ENCODE measurements around the gene FOXP1. TPM values are rescaled to one million over a fixed set of nuclear protein-coding genes. Genes with fewer than 3 reads are reported as not detected.
A peak's percentile ranks its signal among the peaks of the same experiment; 100 is the strongest.

Gene FOXP1
- polyA plus RNA-seq, 1 experiment, result 56.6 TPM

GRCh38 chr3:71464613-71465012 is 118.9 kb downstream of the FOXP1 start:
- DNase-seq (ENCODE audit: low read depth, low spot score), result no peak
- ChIA-PET CTCF (no interaction called here), POLR2A (no interaction called here)
- Histone ChIP-seq H3K4me3 (ENCODE audit: low read depth, low read length) (no peak overlapping the region), H3K27me3 (ENCODE audit: control insufficient read depth, insufficient read depth, low read length) (no peaks in the 10 kb centered on the region), H3K27ac (ENCODE audit: low read depth, low read length) (no peak overlapping the region), H3K9me3 (ENCODE audit: control insufficient read depth, insufficient read depth, low read length) (no peaks in the 10 kb centered on the region)
- TF ChIP-seq CTCF (IDR thresholded peaks at IDR 0.05; ENCODE audit: low read depth, low read length), result no peak

GRCh38 chr3:71463617-71464016 is 119.9 kb downstream of the FOXP1 start:
- Histone ChIP-seq H3K27me3 (ENCODE audit: control insufficient read depth, insufficient read depth, low read length) (no peaks in the 10 kb centered on the region), H3K9me3 (ENCODE audit: control insufficient read depth, insufficient read depth, low read length) (no peaks in the 10 kb centered on the region), H3K4me3 (ENCODE audit: low read depth, low read length) (no peak overlapping the region), H3K27ac (ENCODE audit: low read depth, low read length) (no peak overlapping the region)
- no peak for TF ChIP-seq CTCF (IDR thresholded peaks at IDR 0.05; ENCODE audit: low read depth, low read length)
- no peak for DNase-seq (ENCODE audit: low read depth, low spot score)
- ChIA-PET CTCF (no interaction called here), POLR2A (no interaction called here)

- POLR2A ChIA-PET, result interaction anchor here (0.6 kb wide), 2 partner anchors 336 to 826 kb away, joined by 4 to 9 read pairs; no protein-coding TSS in a partner anchor
- Histone ChIP-seq H3K4me3 (ENCODE audit: low read depth, low read length) (no peak overlapping the region), H3K9me3 (ENCODE audit: control insufficient read depth, insufficient read depth, low read length) (no peaks in the 10 kb centered on the region), H3K27ac (ENCODE audit: low read depth, low read length) (peak overlapping the region; percentile 11), H3K27me3 (ENCODE audit: control insufficient read depth, insufficient read depth, low read length) (no peaks in the 10 kb centered on the region)
- no peak for DNase-seq (ENCODE audit: low read depth, low spot score)
- CTCF ChIA-PET, result no interaction called here
- no peak for TF ChIP-seq CTCF (IDR thresholded peaks at IDR 0.05; ENCODE audit: low read depth, low read length)
Measured at GRCh38 chr3:71462586-71462985, 120.9 kb downstream of the FOXP1 start.

GRCh38 chr3:71461749-71462483 is 121.6 kb downstream of the FOXP1 start:
- ChIA-PET CTCF (no interaction called here), POLR2A (no interaction called here)
- no peaks in the 10 kb centered on the region for H3K9me3 ChIP-seq (ENCODE audit: control insufficient read depth, insufficient read depth, low read length)
- H3K27me3 ChIP-seq (ENCODE audit: control insufficient read depth, insufficient read depth, low read length), result no peaks in the 10 kb centered on the region
- no peak overlapping the region for H3K4me3 ChIP-seq (ENCODE audit: low read depth, low read length)
- peak; percentile 18 for DNase-seq (ENCODE audit: low read depth, low spot score)
- no peak for TF ChIP-seq CTCF (IDR thresholded peaks at IDR 0.05; ENCODE audit: low read depth, low read length)
- H3K27ac ChIP-seq (ENCODE audit: low read depth, low read length), result peak overlapping the region; percentile 13

- Histone ChIP-seq H3K9me3 (ENCODE audit: control insufficient read depth, insufficient read depth, low read length) (no peaks in the 10 kb centered on the region), H3K27me3 (ENCODE audit: control insufficient read depth, insufficient read depth, low read length) (no peaks in the 10 kb centered on the region), H3K4me3 (ENCODE audit: low read depth, low read length) (no peak overlapping the region), H3K27ac (ENCODE audit: low read depth, low read length) (no peak overlapping the region)
- no peak for DNase-seq (ENCODE audit: low read depth, low spot score)
- ChIA-PET CTCF (no interaction called here), POLR2A (no interaction called here)
- no peak for TF ChIP-seq CTCF (IDR thresholded peaks at IDR 0.05; ENCODE audit: low read depth, low read length)
Measured at GRCh38 chr3:71461114-71461513, 122.4 kb downstream of the FOXP1 start.

All from AG04450 (cell line).